ENCODE measurements around the gene ANKRD36C. TPM values are rescaled to one million over a fixed set of nuclear protein-coding genes. Genes with fewer than 3 reads are reported as not detected.
"Not testable (repeated sequence)": the region's sequence is repeated elsewhere in the genome, so short reads cannot be mapped to it uniquely, and the experiment has no call there.

Gene ANKRD36C
- total RNA-seq, 1 experiment from 2014 or later: 14.5 TPM

DNA sequence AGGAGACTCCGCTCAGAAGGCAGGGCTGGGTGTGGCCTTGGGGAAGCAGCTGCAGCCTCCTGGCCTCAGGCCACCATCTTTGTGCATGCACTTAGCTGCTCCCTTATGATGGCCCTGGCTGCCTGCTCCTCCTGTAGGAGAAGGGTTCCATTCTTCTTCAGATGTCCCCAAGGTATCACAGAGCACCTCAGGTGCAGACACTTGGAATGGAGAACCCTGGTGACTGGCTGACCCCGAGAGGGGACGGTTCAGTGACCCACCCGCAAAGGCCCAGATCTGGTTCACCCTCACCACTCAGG, 33.5 kb upstream of the ANKRD36C start:
- Mint-ChIP-seq H3K4me1 (ENCODE audit: insufficient read depth, unreplicated experiment) (peaks cover 5% of the 10 kb centered on the region), H3K9me3 (ENCODE audit: unreplicated experiment) (no peaks in the 10 kb centered on the region), H3K36me3 (ENCODE audit: insufficient read depth, unreplicated experiment) (no peaks in the 10 kb centered on the region), H3K27me3 (ENCODE audit: insufficient read depth, unreplicated experiment) (no peaks in the 10 kb centered on the region), H3K4me3 (ENCODE audit: unreplicated experiment) (no peak overlapping the region), H3K27ac (ENCODE audit: low read depth, unreplicated experiment) (no peak overlapping the region)
- intact Hi-C loops (cut with micrococcal nuclease): loop anchor here (10.0 kb wide), 1 partner anchor 150 kb away; no protein-coding TSS in a partner anchor
- ChIA-PET POLR2A (interaction anchor here (0.6 kb wide), 2 partner anchors 237 to 423 kb away, joined by 3 read pairs; no protein-coding TSS in a partner anchor), CTCF (interaction anchor here (0.6 to 5.1 kb wide), 4 partner anchors 33 to 481 kb away, joined by 3 to 54 read pairs (median 5); no protein-coding TSS in a partner anchor)
- no TSS peak for BruUV-seq (replicated peaks)
- no peak for TF ChIP-seq CTCF (IDR thresholded peaks at IDR 0.05; ENCODE audit: unreplicated experiment)
- no peak for DNase-seq (ENCODE audit: unreplicated experiment)

- CTCF ChIA-PET: interaction anchor here (0.6 to 5.1 kb wide), 3 partner anchors 93 to 482 kb away, joined by 3 to 54 read pairs (median 5); no protein-coding TSS in a partner anchor
- no peaks in the 10 kb centered on the region for H3K36me3 Mint-ChIP-seq (ENCODE audit: insufficient read depth, unreplicated experiment)
- intact Hi-C loops (cut with micrococcal nuclease): loop anchor here (10.0 kb wide), 1 partner anchor 150 kb away; no protein-coding TSS in a partner anchor
These were observed 32.9 kb upstream of the ANKRD36C start for GRCh38 chr2:96024336-96025193.

DNA sequence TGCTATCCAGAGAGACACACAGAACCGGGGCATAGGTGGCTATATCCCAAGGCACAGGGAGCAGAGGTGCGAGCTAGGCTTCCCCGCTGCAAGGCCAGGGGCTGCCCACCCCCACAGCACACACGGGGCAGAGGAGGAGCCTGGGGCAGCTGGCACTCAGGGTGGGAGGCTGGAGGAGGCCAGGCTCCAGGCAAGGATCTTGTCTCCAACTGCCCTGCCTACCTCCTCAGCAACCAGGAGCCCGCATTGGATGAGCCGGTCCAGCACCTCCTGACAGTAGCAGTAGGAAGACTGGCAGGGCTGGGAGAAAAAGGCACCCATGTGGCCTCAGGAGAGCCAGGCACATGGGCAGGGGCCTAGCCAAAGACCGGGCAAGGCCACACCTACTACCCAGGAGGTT, 32.1 kb upstream of the ANKRD36C start:
- H3K27me3 Mint-ChIP-seq (ENCODE audit: insufficient read depth, unreplicated experiment); H3K9me3 Mint-ChIP-seq (ENCODE audit: unreplicated experiment); BruUV-seq (replicated peaks); H3K4me1 Mint-ChIP-seq (ENCODE audit: insufficient read depth, unreplicated experiment); H3K4me3 Mint-ChIP-seq (ENCODE audit: unreplicated experiment); H3K27ac Mint-ChIP-seq (ENCODE audit: low read depth, unreplicated experiment); H3K36me3 Mint-ChIP-seq (ENCODE audit: insufficient read depth, unreplicated experiment); DNase-seq (ENCODE audit: unreplicated experiment): not testable (repeated sequence)
- intact Hi-C loops (cut with micrococcal nuclease): loop anchor here (10.0 kb wide), 1 partner anchor 151 kb away; no protein-coding TSS in a partner anchor
- ChIA-PET POLR2A (interaction anchor here (1.6 kb wide), 1 partner anchor 237 kb away, joined by 5 read pairs; no protein-coding TSS in a partner anchor), CTCF (interaction anchor here (0.6 to 5.1 kb wide), 4 partner anchors 94 to 155 kb away, joined by 3 to 54 read pairs (median 14); partner anchors contain the start of gene ADRA2B)

More at GRCh38 chr2:96024336-96025193, 32.9 kb upstream of the ANKRD36C start:
- Mint-ChIP-seq H3K27me3 (ENCODE audit: insufficient read depth, unreplicated experiment) (no peaks in the 10 kb centered on the region), H3K4me1 (ENCODE audit: insufficient read depth, unreplicated experiment) (peaks cover 5% of the 10 kb centered on the region), H3K4me3 (ENCODE audit: unreplicated experiment) (no peak overlapping the region), H3K9me3 (ENCODE audit: unreplicated experiment) (no peaks in the 10 kb centered on the region), H3K27ac (ENCODE audit: low read depth, unreplicated experiment) (no peak overlapping the region)
- DNase-seq (ENCODE audit: unreplicated experiment): no peak
- no TSS peak for BruUV-seq (replicated peaks)
- no peak for TF ChIP-seq CTCF (IDR thresholded peaks at IDR 0.05; ENCODE audit: unreplicated experiment)
- POLR2A ChIA-PET: interaction anchor here (0.6 kb wide), 2 partner anchors 237 to 423 kb away, joined by 3 read pairs; no protein-coding TSS in a partner anchor

DNA sequence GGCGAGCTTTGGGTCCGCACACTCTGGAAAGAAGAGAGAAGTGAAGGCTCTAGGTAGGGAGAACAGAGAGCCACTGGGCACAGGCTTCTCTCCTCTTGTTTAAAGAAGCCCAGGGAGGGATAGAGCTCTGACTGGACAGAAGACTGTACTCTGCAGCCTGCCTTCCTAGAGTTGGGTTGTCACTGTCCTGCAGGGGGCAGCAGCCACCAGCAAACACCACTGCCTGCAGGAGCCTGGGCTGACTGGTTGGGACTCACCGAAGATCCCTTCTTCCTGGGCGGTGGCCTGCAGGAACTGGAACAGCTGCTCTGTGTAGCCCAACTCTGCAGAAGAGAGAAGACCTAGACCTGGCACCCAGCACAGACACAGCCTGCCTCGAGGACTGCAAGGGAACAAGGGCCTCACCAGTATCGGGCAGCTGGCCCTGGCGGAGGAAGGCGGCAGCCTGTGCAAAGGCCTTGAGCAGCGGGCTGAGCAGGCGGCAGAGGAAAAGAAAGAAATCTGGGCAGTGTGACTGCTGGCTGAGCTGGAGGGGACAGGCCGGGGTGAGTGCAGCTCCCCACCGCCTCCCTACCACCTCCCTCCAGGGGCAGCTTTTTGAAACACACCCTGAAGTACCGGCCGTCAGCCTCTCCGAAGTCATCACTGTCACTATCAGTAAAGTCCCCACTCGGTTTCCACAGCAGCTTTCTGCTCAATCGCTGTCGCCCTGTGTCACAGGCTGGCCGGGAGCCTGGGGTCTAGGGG, 31.2 kb upstream of the ANKRD36C start:
- ChIA-PET POLR2A (interaction anchor here (0.7 to 1.6 kb wide), 2 partner anchors 185 to 237 kb away, joined by 3 to 5 read pairs; partner anchors contain the start of gene STARD7), CTCF (interaction anchor here (0.6 to 5.1 kb wide), 37 partner anchors 8 to 543 kb away, joined by 3 to 54 read pairs (median 3); partner anchors contain the start of gene ADRA2B)
- not testable (repeated sequence) for BruUV-seq (replicated peaks); H3K27ac Mint-ChIP-seq (ENCODE audit: low read depth, unreplicated experiment); H3K36me3 Mint-ChIP-seq (ENCODE audit: insufficient read depth, unreplicated experiment); H3K4me3 Mint-ChIP-seq (ENCODE audit: unreplicated experiment); H3K9me3 Mint-ChIP-seq (ENCODE audit: unreplicated experiment); H3K4me1 Mint-ChIP-seq (ENCODE audit: insufficient read depth, unreplicated experiment); H3K27me3 Mint-ChIP-seq (ENCODE audit: insufficient read depth, unreplicated experiment)
- TF ChIP-seq CTCF (IDR thresholded peaks at IDR 0.05; ENCODE audit: unreplicated experiment): peak; percentile 89
- intact Hi-C loops (cut with micrococcal nuclease): loop anchor here (10.0 kb wide), 1 partner anchor 152 kb away; no protein-coding TSS in a partner anchor
- DNase-seq (ENCODE audit: unreplicated experiment): peak; percentile 76

- not testable (repeated sequence) for H3K4me3 Mint-ChIP-seq (ENCODE audit: unreplicated experiment); BruUV-seq (replicated peaks); H3K9me3 Mint-ChIP-seq (ENCODE audit: unreplicated experiment); DNase-seq (ENCODE audit: unreplicated experiment); H3K27me3 Mint-ChIP-seq (ENCODE audit: insufficient read depth, unreplicated experiment); H3K4me1 Mint-ChIP-seq (ENCODE audit: insufficient read depth, unreplicated experiment); H3K36me3 Mint-ChIP-seq (ENCODE audit: insufficient read depth, unreplicated experiment); H3K27ac Mint-ChIP-seq (ENCODE audit: low read depth, unreplicated experiment)
- POLR2A ChIA-PET: interaction anchor here (1.6 kb wide), 1 partner anchor 238 kb away, joined by 5 read pairs; no protein-coding TSS in a partner anchor
- CTCF ChIA-PET: interaction anchor here (0.6 to 5.1 kb wide), 34 partner anchors 8 to 543 kb away, joined by 3 to 54 read pairs (median 3); partner anchors contain the start of gene ADRA2B
- intact Hi-C loops (cut with micrococcal nuclease): loop anchor here (10.0 kb wide), 1 partner anchor 153 kb away; no protein-coding TSS in a partner anchor
These were observed 30.5 kb upstream of the ANKRD36C start for GRCh38 chr2:96022126-96022525.

- H3K9me3 Mint-ChIP-seq (ENCODE audit: unreplicated experiment); H3K4me1 Mint-ChIP-seq (ENCODE audit: insufficient read depth, unreplicated experiment); H3K27me3 Mint-ChIP-seq (ENCODE audit: insufficient read depth, unreplicated experiment); H3K4me3 Mint-ChIP-seq (ENCODE audit: unreplicated experiment); BruUV-seq (replicated peaks); DNase-seq (ENCODE audit: unreplicated experiment); H3K27ac Mint-ChIP-seq (ENCODE audit: low read depth, unreplicated experiment); H3K36me3 Mint-ChIP-seq (ENCODE audit: insufficient read depth, unreplicated experiment); POLR2A ChIA-PET: not testable (repeated sequence)
- intact Hi-C loops (cut with micrococcal nuclease): loop anchor here (10.0 kb wide), 1 partner anchor 154 kb away; no protein-coding TSS in a partner anchor
- CTCF ChIA-PET: interaction anchor here (5.1 kb wide), 1 partner anchor 153 kb away, joined by 54 read pairs; no protein-coding TSS in a partner anchor
These were observed 29.5 kb upstream of the ANKRD36C start for GRCh38 chr2:96021142-96021541.

Measured in MCF 10A (cell line).